Measurements from ENCODE around the gene KCNAB2.
"Not testable (repeated sequence)": the region's sequence is repeated elsewhere in the genome, so short reads cannot be mapped to it uniquely, and the experiment has no call there.

Gene KCNAB2

DNA sequence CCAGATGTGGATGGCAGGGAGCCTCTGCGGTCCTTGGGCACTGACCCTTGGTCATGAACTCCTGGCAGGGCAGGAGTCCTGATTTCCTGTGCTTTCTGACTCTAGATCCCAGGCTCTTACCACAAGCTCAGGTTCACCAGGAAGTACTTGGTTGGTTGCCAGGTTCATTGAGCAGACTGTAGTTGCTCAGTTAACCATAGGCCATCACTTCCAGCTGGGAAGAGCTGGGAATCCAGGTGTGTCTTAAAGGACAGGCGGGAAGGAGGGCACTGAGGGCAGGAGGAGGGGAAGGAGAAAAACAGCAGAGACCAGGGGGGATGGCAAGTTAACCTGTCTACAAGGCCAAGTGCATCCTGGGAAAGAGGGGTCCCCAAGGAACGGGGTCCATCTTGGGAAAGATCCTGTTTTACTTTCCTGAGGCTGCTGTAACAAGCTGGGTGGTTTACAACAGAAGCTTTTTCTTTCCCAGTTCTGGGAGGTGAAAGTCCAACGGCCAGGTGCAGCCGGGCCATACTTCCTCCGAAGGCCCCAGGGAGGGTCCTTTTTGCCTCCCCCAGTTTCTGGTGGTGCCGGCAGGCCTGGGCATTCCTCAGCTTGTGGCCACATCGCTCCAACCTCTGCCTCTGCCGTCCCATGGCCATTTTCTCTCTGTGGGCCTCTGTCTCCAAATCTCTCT lies 11.6 kb downstream of the KCNAB2 start:
- CTCF ChIA-PET, result interaction anchor here (0.9 to 1.6 kb wide), 3 partner anchors 24 to 189 kb away, joined by 3 to 6 read pairs (median 3); no protein-coding TSS in a partner anchor
- POLR2A ChIA-PET, result no interaction called here
- DNase-seq (ENCODE audit: low read depth, low spot score), result no peak
- TF ChIP-seq, protein P1, sequence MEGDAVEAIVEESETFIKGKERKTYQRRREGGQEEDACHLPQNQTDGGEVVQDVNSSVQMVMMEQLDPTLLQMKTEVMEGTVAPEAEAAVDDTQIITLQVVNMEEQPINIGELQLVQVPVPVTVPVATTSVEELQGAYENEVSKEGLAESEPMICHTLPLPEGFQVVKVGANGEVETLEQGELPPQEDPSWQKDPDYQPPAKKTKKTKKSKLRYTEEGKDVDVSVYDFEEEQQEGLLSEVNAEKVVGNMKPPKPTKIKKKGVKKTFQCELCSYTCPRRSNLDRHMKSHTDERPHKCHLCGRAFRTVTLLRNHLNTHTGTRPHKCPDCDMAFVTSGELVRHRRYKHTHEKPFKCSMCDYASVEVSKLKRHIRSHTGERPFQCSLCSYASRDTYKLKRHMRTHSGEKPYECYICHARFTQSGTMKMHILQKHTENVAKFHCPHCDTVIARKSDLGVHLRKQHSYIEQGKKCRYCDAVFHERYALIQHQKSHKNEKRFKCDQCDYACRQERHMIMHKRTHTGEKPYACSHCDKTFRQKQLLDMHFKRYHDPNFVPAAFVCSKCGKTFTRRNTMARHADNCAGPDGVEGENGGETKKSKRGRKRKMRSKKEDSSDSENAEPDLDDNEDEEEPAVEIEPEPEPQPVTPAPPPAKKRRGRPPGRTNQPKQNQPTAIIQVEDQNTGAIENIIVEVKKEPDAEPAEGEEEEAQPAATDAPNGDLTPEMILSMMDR (IDR thresholded peaks at IDR 0.05; ENCODE audit: insufficient read depth, low read length, missing control alignments), result no peak
- H3K4me3 ChIP-seq (ENCODE audit: low read depth, low read length), result no peak overlapping the region

DNA sequence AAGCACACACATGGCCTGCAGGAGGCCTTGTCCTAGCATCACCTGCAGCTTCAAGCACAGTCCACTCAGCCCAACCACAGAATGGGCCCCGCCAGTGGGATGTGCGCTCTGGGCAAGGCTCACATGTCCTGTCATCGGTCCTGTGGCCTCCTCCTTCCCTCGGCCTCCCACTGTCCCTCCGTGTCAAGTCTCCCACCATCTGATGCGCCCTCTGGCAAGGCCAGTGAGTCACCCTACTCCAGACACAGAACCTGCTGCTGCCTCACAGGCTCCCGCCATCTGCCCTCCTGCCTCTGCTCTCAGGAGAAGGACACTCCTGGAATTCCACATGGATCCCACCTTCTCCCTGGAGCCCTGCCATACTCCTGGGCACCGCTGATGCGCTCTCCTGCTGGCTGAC lies 14.2 kb downstream of the KCNAB2 start:
- ChIA-PET POLR2A (no interaction called here), CTCF (interaction anchor here (1.1 kb wide), 1 partner anchor 18 kb away, joined by 3 read pairs; no protein-coding TSS in a partner anchor)
- H3K4me3 ChIP-seq (ENCODE audit: low read depth, low read length), result no peak overlapping the region
- TF ChIP-seq, protein P1 (IDR thresholded peaks at IDR 0.05; ENCODE audit: insufficient read depth, low read length, missing control alignments), result no peak
- no peak for DNase-seq (ENCODE audit: low read depth, low spot score)

DNA sequence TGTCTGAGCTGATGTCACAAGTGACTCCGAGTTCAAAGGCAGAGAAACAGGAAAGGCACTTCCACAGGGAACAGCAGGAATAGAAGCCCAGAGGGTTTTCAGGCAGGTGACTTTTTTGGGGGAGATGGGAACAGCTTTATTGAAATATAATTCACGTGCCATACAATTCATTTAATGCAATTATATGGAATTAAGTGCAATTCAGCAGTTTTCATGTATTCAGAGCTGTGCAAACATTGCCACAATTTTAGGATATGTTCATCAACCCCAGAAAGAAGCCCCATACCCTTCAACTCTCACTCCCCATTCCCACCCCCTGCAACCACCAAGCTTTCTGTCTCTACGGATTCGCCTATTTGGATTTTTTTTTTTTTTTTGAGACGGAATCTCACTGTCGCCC lies 17.0 kb downstream of the KCNAB2 start:
- POLR2A ChIA-PET, result no interaction called here
- DNase-seq (ENCODE audit: low read depth, low spot score), result no peak
- no peak overlapping the region for H3K4me3 ChIP-seq (ENCODE audit: low read depth, low read length)
- TF ChIP-seq, protein P1 (IDR thresholded peaks at IDR 0.05; ENCODE audit: insufficient read depth, low read length, missing control alignments), result no peak
- CTCF ChIA-PET, result interaction anchor here (0.6 kb wide), 1 partner anchor 10 kb away, joined by 3 read pairs; no protein-coding TSS in a partner anchor

DNA sequence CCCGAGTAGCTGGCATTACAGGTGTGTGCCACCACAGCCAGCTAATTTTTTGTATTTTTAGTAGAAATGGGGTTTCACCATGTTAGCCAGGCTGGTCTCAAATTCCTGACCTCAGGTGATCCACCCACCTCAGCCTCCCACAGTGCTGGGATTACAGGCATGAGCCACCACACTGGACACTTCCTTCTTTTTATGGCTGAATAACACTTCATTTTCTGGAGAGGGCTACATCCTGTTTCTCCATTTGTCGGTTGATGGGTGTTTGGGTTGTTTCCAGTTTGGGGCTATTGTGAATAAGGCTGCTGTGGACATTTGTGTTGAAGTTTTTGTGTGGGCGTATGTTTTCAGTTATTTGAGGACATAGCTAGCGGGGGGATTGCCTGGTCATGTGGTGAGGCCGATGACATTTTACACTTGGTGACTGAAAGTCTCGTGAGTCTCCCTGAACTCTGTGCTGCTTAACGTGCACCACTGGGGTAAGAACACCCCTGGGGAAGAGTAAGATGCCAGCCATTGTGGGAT lies 17.9 kb downstream of the KCNAB2 start:
- DNase-seq (ENCODE audit: low read depth, low spot score); POLR2A ChIA-PET; CTCF ChIA-PET; H3K4me3 ChIP-seq (ENCODE audit: low read depth, low read length): not testable (repeated sequence)

DNA sequence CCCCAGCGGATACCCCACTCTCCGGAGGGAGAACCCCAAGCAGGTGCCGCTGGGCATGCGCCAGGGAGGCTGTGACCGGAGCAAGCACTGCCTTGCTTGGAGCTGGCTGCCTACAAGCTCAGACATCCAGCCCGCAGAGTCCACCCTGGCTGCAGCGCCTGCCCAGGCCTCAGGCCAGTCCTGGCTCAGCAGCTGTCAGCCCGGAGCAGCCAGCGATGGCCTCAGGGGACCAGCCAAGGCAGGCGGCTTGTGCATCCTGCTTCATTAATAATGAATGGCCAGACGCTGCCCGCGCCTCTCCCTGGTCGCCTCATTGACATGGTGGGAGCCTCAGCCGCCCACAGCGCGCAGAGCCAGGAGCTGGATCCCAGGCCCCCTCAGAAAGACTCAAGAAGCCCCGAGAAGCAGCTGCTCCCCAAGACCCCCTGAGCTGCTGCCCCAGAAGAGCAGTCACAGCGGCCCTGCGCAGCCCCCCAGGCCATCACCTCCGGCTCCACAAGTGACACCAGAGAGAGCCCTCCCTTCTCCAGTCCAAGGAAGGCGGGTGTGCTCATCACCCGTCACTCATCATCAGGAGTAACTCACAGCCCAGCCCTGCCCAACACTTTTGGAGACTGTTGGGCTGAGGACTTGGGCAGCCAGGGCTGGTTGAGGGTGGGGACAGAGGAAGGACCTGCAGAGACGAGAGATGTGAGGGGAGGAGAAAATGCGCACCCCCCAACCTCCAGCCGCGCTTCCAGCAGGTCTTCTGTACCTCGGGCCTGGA lies 19.6 kb downstream of the KCNAB2 start:
- CTCF ChIA-PET, result no interaction called here
- DNase-seq (ENCODE audit: low read depth, low spot score), result no peak
- POLR2A ChIA-PET, result no interaction called here
- no peak overlapping the region for H3K4me3 ChIP-seq (ENCODE audit: low read depth, low read length)
- TF ChIP-seq, protein P1 (IDR thresholded peaks at IDR 0.05; ENCODE audit: insufficient read depth, low read length, missing control alignments), result no peak

DNA sequence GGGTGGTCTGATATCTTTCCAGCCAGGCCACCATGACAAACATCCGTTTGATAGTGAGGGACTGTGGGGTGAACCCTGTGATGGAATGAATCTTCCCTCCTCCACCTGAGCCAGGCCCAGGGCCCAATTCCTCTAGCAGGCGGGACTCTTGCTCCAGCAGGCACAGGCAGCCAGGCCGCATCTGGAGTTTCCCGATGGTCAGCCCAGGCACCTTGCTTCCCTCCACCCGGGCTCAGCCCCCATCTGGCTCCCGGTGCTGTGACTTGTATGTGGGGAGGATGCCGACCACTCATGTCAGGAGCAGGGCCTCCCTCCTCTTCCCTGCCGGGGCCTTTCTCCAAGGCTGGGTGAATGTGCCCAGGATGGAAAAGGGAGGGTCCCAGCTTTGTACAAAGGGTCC lies 21.0 kb downstream of the KCNAB2 start:
- no peak for DNase-seq (ENCODE audit: low read depth, low spot score)
- CTCF ChIA-PET, result no interaction called here
- TF ChIP-seq, protein P1 (IDR thresholded peaks at IDR 0.05; ENCODE audit: insufficient read depth, low read length, missing control alignments), result no peak
- H3K4me3 ChIP-seq (ENCODE audit: low read depth, low read length), result no peak overlapping the region
- POLR2A ChIA-PET, result no interaction called here

Measured in AG04449 (cell line).